NCI-H146 treated with DMSO at 0.1 percent for 48 hours (cell line): ENCODE measurements around the gene ELL2.
"Not testable (repeated sequence)": the region's sequence is repeated elsewhere in the genome, so short reads cannot be mapped to it uniquely, and the experiment has no call there.

ENCODE experiments used
- DNase-seq: peaks from one replicate; lab custom pipeline; 2025; ENCODE audit not compliant: unreplicated experiment; lab: John Stamatoyannopoulos, UW

The ELL2 gene

GRCh38 chr5:95909738-95910137 is 51.9 kb downstream of the ELL2 start:
- DNase-seq, result no peak

DNA sequence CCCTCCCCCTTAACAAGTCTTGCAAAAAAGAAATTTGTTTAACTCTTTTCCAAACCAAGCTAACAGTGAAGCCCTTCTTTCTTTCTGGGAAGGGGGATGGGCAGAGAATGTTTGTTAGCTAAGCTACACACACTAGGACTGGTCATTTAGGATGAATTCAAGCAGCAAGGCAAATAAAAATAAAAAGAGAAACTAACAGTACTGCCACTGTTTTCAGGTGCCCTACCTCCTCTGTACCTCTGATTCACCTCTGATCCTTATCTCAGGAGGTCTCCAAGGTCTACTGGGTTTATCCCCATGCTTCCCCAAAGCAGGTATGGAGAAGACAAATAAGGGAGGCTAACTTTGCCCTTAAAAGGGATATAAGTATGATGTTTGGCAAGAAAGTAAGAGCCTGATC is 52.9 kb downstream of the ELL2 start:
- no peak for DNase-seq

DNA sequence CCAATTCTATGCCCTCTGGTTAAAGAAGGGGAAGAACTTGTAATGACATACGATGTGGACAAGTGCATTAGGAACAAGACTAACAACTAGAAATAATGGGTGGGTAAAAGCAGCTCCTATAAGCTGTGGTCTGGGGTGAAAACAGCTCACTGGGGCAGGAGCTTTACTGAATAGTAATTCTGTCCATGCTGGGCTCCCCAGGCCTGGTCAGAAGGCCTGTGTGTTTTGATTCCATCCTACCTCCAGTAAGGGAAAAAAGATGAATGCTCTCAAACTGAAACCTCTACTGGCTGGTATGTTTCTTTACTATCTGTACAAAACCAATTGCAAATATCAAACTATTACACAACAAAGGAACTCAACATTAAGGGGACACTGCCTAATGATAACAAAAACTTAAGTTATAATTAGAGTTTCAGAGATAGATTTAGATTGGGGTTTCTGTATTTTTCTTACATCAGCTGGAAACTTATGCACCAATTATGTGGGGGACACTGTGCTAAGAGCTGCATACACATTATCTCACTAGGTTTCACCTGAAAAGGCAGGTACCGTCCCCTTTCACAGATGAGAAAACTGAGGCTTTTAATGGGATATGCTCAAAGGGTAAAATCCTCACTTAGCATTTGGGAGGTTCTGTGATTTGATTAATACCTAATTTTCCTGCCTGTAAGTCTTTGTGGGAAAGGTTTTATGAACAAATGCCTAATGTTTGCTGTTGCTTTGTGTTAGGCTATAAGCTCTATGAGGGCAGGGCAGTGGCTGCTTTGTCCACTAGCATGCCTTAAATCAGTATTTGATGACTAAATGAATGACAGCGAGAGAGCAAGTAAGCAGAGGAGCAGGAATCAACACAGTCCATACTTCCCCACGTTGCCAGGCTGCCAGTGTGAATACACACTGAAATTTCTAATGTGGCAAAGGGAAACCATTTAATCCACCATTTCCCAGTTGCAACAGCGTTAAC is 53.6 kb downstream of the ELL2 start:
- DNase-seq, result no peak

DNA sequence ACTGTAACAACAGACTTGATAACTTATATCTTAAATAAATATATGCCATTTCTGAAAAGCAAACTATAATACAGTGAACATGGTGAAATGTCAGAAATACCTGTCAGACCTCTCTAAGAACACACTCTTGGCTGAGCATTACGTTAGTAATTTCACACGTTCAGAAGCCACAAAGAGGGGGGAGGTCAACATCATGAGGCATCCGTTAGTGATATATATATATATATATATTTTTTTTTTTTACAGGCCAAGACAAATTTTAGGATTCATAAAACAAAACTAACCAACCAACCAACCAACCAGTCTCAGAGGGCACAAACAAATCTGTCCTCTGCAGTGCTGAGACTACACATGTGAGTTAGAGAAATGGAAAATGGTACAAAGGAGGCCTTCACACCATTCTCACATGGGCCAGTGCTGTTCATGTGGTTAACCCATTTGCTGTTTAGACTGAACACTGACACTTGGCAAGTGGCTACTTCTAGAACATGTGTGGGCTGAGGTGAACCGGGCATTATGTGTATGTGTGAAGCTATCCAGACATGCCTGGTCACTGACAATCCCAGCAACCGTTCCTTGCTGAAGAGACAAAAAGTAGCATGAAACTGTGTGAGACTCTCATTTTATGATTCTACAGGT is 54.5 kb downstream of the ELL2 start:
- no peak for DNase-seq

DNA sequence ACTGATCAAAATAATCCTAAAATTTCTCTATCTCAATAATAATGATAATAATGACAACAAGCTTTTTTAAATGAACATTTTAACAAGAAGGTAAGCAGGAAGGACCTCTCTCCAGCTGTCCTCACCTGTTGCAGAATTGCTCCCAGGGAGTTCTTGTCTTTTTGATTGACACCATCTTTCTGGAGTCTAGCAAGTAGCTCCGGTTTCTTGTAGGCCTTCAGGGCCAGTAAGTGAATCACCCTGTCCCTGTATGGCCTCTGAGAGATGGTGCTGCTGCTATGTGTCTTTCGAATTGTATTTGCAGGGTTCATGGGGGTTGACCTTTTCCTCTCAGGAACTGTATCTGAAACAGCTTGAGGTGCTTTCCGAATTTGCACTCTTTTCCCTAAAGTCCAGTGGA is 55.3 kb downstream of the ELL2 start:
- not testable (repeated sequence) for DNase-seq

DNA sequence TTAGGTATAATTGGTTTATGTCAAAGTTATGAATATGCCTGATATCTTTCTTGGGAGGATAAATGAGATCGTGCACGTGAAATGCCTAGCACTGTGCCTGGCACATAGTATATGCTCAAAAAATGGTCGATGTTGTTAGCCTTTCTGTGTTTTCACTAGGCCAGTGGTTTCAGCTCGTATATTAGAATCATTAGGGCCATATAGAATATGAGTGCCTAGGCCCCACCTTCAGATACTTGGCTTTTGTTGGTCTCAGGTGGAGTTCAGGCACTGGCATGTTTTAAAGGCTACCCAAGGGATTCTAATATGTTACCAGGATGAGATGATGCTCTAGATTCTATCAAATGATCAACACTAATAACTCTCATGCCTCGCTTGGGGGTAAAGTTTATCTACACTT is 56.8 kb downstream of the ELL2 start:
- no peak for DNase-seq

DNA sequence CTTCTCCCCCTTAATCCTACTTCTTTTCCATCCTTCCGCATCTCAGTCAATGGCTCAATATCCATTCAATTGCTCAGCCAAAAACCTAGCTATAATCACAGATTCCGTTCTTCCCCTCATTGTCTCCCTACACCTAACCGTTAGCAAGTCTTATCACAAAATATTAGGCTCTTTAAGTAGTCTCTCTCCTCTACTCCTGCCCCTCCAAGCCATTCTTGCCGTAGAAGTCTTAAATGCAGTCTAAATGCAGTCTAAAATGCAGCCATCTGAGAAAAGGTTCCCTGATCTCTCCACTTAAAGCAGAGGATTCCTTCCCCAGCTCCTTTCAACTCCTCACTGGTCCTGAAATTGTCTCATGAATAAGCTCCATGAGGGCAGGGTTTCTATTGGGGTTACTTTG is 57.8 kb downstream of the ELL2 start:
- DNase-seq, result no peak

GRCh38 chr5:95901676-95902627 is 59.7 kb downstream of the ELL2 start:
- no peak for DNase-seq

DNA sequence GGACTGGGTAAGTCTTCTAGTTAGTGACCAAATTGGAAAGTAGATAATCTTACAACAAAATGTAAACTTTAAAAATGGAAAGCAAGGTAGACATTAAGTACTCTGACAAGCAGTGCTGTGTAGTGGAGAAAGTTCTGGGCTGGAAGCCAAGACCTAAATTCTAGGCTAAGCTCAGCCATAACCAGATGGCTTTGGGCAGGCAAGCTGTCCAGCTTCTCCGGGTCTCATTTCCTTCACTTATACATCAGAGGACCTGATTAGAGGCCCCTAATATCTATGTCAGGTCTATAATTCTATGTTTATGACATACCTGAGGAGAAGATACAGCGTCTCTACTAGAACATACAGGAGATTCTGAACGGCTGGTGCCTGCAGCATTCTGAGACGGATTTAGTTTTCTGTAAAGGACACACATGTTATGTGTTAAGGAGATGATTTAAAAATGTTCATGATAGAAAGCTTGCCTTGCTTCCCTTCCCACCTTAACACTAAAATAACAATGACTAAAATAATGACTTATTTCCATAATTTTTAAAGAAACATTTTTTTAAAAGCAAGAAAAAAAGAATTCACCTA is 61.2 kb downstream of the ELL2 start:
- no peak for DNase-seq

- DNase-seq, result no peak
Observed at GRCh38 chr5:95899829-95900228, 61.8 kb downstream of the ELL2 start.

GRCh38 chr5:95899006-95899405 is 62.6 kb downstream of the ELL2 start:
- DNase-seq, result no peak

- DNase-seq, result no peak
Observed at GRCh38 chr5:95895771-95896170, 65.9 kb downstream of the ELL2 start.

DNA sequence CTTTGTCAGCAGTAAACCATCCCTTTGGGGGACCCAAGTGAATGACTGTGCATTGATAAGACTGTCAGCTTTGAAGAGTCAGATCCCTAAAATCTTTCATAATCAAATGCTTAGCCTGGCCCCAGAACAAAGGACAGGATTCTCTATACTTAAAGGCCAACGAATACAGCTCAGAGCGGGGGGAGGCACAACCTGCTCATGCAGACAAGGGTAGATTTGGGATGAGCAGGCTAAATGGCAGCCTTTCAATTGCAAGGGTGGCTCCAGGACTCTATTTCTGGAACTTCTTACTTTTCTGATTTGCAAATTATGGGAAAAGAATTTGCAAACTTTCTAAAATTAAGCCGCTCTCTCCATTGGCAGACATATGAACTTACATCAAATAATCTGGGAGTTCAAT is 66.4 kb downstream of the ELL2 start:
- no peak for DNase-seq

- DNase-seq, result no peak
Observed at GRCh38 chr5:95892784-95893354, 68.8 kb downstream of the ELL2 start.

- DNase-seq, result no peak
Observed at GRCh38 chr5:95891499-95891898, 70.2 kb downstream of the ELL2 start.

DNA sequence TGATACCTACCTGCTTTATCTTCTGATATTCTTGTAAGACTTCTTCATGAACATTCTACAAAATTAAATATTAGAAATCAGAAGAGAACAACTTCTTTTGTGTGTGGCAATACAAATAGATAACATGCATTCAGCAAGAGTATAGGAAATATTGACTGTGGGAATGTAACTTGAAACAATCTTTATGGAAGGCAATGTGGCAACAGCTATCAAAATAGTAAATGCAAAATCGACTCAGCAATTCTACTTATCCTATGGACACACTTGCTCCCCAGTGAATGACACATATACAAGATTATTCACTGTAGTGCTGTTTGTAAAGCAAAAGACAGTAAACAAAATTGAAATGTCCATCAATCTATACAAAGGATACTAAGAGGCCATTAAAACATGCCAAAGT is 72.6 kb downstream of the ELL2 start:
- no peak for DNase-seq

- DNase-seq, result no peak
Observed at GRCh38 chr5:95887977-95888376, 73.7 kb downstream of the ELL2 start.

DNA sequence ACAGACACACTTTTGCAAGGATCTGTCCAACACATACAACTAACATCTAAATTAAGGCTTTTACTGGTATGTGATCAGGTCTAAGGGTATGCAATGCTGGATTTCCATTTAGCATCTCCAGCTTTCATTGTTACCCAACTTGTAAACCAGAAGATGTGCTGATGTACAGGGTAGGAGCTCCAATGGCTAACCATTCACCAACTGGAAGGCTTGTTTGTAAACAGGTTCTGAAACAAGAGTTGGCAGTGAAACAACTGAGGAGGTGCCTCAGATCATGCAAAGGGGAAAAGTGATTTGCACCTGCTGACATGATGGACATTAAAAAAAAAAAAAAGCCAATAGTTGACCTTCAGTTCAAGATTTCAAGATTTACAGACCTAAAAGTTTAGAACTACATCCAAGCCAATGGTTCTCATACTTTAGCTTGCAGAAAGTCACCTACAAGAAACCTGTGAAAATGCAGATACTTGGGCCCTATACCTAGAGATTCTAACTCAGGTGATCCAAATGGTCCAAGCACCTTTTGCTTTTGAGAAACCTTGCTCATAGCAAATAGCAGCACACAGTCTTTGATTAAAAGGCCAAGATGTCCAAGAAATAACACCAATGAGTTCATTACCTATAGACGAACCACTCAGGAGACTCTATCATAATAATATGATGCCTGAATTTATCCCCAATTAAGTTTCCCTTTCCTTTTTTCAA is 75.2 kb downstream of the ELL2 start:
- DNase-seq, result no peak

- no peak for DNase-seq
Observed at GRCh38 chr5:95884511-95884910, 77.1 kb downstream of the ELL2 start.

- no peak for DNase-seq
Observed at GRCh38 chr5:95884017-95884325, 77.7 kb downstream of the ELL2 start.
